Neuronal stem cell (in vitro differentiated cells): ENCODE results near the gene PTGIS.

Experiments
- DNase-seq: peaks from one replicate; pipeline ENCODE4 v3.0.0-alpha.2; 2013; ENCODE audit warnings: low spot score
- H2AFZ ChIP-seq: one replicate; pipeline ENCODE4 v1.6.1; 2013; ENCODE audit warnings: mild to moderate bottlenecking, low read length, inconsistent platforms
- H2AK5ac ChIP-seq: 2 replicates; pipeline ENCODE4 v1.6.1; 2013; ENCODE audit warnings: low read depth, mild to moderate bottlenecking, inconsistent platforms, low read length, moderate library complexity, mixed read lengths
- H2BK120ac ChIP-seq: 2 replicates; pipeline ENCODE4 v1.6.1; 2013; ENCODE audit warnings: low read depth, mild to moderate bottlenecking, inconsistent platforms, low read length, moderate library complexity, mixed read lengths
- H2BK12ac ChIP-seq: one replicate; pipeline ENCODE4 v1.6.1; 2013; ENCODE audit warnings: low read length, inconsistent platforms
- H2BK15ac ChIP-seq: 2 replicates; pipeline ENCODE4 v1.6.1; 2013; ENCODE audit warnings: mild to moderate bottlenecking, low read length, inconsistent platforms, mixed read lengths
- H2BK5ac ChIP-seq: one replicate; pipeline ENCODE4 v1.6.1; 2013; ENCODE audit warnings: inconsistent platforms, mild to moderate bottlenecking, low read length, moderate library complexity
- H3K14ac ChIP-seq: one replicate; pipeline ENCODE4 v1.6.1; 2013; ENCODE audit warnings: low read length, inconsistent platforms
- H3K18ac ChIP-seq: 2 replicates; pipeline ENCODE4 v1.6.1; 2013; ENCODE audit warnings: low read length, inconsistent platforms
- H3K23ac ChIP-seq: 2 replicates; pipeline ENCODE4 v1.6.1; 2013; ENCODE audit warnings: low read depth, mild to moderate bottlenecking, mixed read lengths, low read length, inconsistent platforms; ENCODE audit not compliant: poor library complexity
- H3K27ac ChIP-seq: replicated peaks from 3 replicates; pipeline ENCODE4 v1.5.1; 2013; ENCODE audit warnings: low read length, inconsistent platforms
- H3K27me3 ChIP-seq, 3 experiments: 2 replicates each; pipeline ENCODE4 v1.6.1; 2013; ENCODE audit warnings: low read length in 3 of 3, mild to moderate bottlenecking in 2 of 3, inconsistent platforms in 1 of 3, low read depth in 1 of 3, mixed read lengths in 1 of 3, moderate library complexity in 1 of 3; ENCODE audit not compliant: control insufficient read depth in 3 of 3, insufficient read depth in 3 of 3
- H3K36me3 ChIP-seq, 2 donors: replicated peaks in 1 of 2; 2 replicates each; pipeline ENCODE4 v1.6.1; 2013; ENCODE audit warnings: low read length in 2 of 2; ENCODE audit not compliant: control insufficient read depth in 2 of 2, insufficient read depth in 2 of 2
- H3K4ac ChIP-seq: 2 replicates; pipeline ENCODE4 v1.6.1; 2013; ENCODE audit warnings: inconsistent platforms, mild to moderate bottlenecking, low read length, moderate library complexity
- H3K4me1 ChIP-seq, 2 donors: 1 replicate in 1 of 2; 2 replicates in 1 of 2; pipeline ENCODE4 v1.6.1; 2013; ENCODE audit warnings: low read length in 2 of 2, low read depth in 1 of 2; ENCODE audit not compliant: control insufficient read depth in 2 of 2, insufficient read depth in 1 of 2
- H3K4me2 ChIP-seq: one replicate; pipeline ENCODE4 v1.6.1; 2013; ENCODE audit warnings: mild to moderate bottlenecking, low read length, inconsistent platforms; ENCODE audit not compliant: insufficient read depth, poor library complexity, severe bottlenecking
- H3K4me3 ChIP-seq, 2 donors: 2 replicates each; pipeline ENCODE4 v1.5.1; 2013; ENCODE audit warnings: low read length in 2 of 2, mild to moderate bottlenecking in 2 of 2, inconsistent platforms in 1 of 2, moderate library complexity in 1 of 2
- H3K79me1 ChIP-seq: one replicate; pipeline ENCODE4 v1.6.1; 2013; ENCODE audit warnings: low read depth, mild to moderate bottlenecking, inconsistent platforms, low read length, moderate library complexity
- H3K9ac ChIP-seq: one replicate; pipeline ENCODE4 v1.6.1; 2013; ENCODE audit warnings: mild to moderate bottlenecking, low read depth, low read length, inconsistent platforms; ENCODE audit not compliant: poor library complexity
- H3K9me3 ChIP-seq, 2 donors: replicated peaks in 1 of 2; 2 replicates each; pipeline versions ENCODE3 to v1.6.1; 2013; ENCODE audit warnings: low read length in 2 of 2, mild to moderate bottlenecking in 2 of 2, inconsistent platforms in 1 of 2, low read depth in 1 of 2, mixed read lengths in 1 of 2, moderate library complexity in 1 of 2; ENCODE audit not compliant: control insufficient read depth in 2 of 2, insufficient read depth in 1 of 2
- H4K8ac ChIP-seq: one replicate; pipeline ENCODE4 v1.6.1; 2013; ENCODE audit warnings: low read depth, mild to moderate bottlenecking, inconsistent platforms, low read length, moderate library complexity
- H4K91ac ChIP-seq: one replicate; pipeline ENCODE4 v1.6.1; 2013; ENCODE audit warnings: low read length, low read depth, mild to moderate bottlenecking, inconsistent platforms; ENCODE audit not compliant: poor library complexity
- WGBS, 2 donors: extraction: QIAGEN DNeasy Blood & Tissue Kit; methylation state at CpG; one replicate each; pipeline ENCODE4 v1.1.7; 2013; ENCODE audit warnings: missing lambda C conversion rate in 2 of 2, mixed read lengths in 1 of 2; ENCODE audit not compliant: insufficient read length in 2 of 2, insufficient replicate concordance in 1 of 2; ENCODE audit errors: extremely low coverage in 2 of 2; 5-methylcytosine and 5-hydroxymethylcytosine counted together

Gene PTGIS

GRCh38 chr20:49460916-49461315, 107.0 kb downstream of the PTGIS start:
- no peak overlapping the region for H2BK12ac ChIP-seq
- no peak overlapping the region for H4K8ac ChIP-seq
- no peak overlapping the region for H3K4me3 ChIP-seq
- no peaks in the 10 kb centered on the region for H3K36me3 ChIP-seq
- H3K18ac ChIP-seq: no peak overlapping the region
- H2BK15ac ChIP-seq: no peak overlapping the region
- no peak overlapping the region for H3K14ac ChIP-seq
- no peak overlapping the region for H3K4ac ChIP-seq
- H3K23ac ChIP-seq: no peak overlapping the region
- H3K9me3 ChIP-seq: no peaks in the 10 kb centered on the region
- DNase-seq: no peak
- peaks cover 0 to 4% (median 0%) of the 10 kb centered on the region in 3 experiments for H3K27me3 ChIP-seq
- no peak overlapping the region for H4K91ac ChIP-seq
- no peaks in the 10 kb centered on the region for H3K4me1 ChIP-seq
- no peak overlapping the region for H2BK5ac ChIP-seq
- no peaks in the 10 kb centered on the region for H3K79me1 ChIP-seq
- H2AFZ ChIP-seq: no peak overlapping the region
- no CpG with 5 or more reads among the region's 5 CpGs for WGBS, 2 donors
- no peak overlapping the region for H2BK120ac ChIP-seq
- no peak overlapping the region for H3K4me2 ChIP-seq
- no peak overlapping the region for H3K27ac ChIP-seq
- no peak overlapping the region for H3K9ac ChIP-seq
- H2AK5ac ChIP-seq: no peak overlapping the region

- Histone ChIP-seq H3K27me3 (peaks cover 0 to 4% (median 0%) of the 10 kb centered on the region in 3 experiments), H2BK12ac (no peak overlapping the region), H3K4me1 (no peaks in the 10 kb centered on the region), H2BK15ac (no peak overlapping the region), H3K9me3 (no peaks in the 10 kb centered on the region), H2AK5ac (no peak overlapping the region), H3K79me1 (no peaks in the 10 kb centered on the region), H3K4me3 (no peak overlapping the region), H2AFZ (no peak overlapping the region), H4K8ac (no peak overlapping the region), H2BK120ac (no peak overlapping the region), H3K23ac (no peak overlapping the region), H3K36me3 (no peaks in the 10 kb centered on the region), H3K4ac (no peak overlapping the region), H3K14ac (no peak overlapping the region), H3K4me2 (no peak overlapping the region), H3K27ac (no peak overlapping the region), H2BK5ac (no peak overlapping the region), H3K9ac (no peak overlapping the region), H4K91ac (no peak overlapping the region), H3K18ac (no peak overlapping the region)
- WGBS, 2 donors: no CpG with 5 or more reads among the region's 6 CpGs
- DNase-seq: no peak
Measured at GRCh38 chr20:49460131-49460530, 107.8 kb downstream of the PTGIS start.

GRCh38 chr20:49459684-49460083, 108.3 kb downstream of the PTGIS start:
- DNase-seq: no peak
- H3K4ac ChIP-seq: no peak overlapping the region
- H3K18ac ChIP-seq: no peak overlapping the region
- H2AK5ac ChIP-seq: no peak overlapping the region
- H3K27me3 ChIP-seq: peaks cover 0 to 4% (median 0%) of the 10 kb centered on the region in 3 experiments
- no CpG with 5 or more reads among the region's 6 CpGs for WGBS, 2 donors
- H4K91ac ChIP-seq: no peak overlapping the region
- no peak overlapping the region for H3K4me3 ChIP-seq
- no peak overlapping the region for H3K4me2 ChIP-seq
- H3K4me1 ChIP-seq: no peaks in the 10 kb centered on the region
- H2AFZ ChIP-seq: no peak overlapping the region
- no peak overlapping the region for H3K9ac ChIP-seq
- H4K8ac ChIP-seq: no peak overlapping the region
- no peaks in the 10 kb centered on the region for H3K79me1 ChIP-seq
- H2BK120ac ChIP-seq: no peak overlapping the region
- H2BK5ac ChIP-seq: no peak overlapping the region
- no peak overlapping the region for H3K27ac ChIP-seq
- no peaks in the 10 kb centered on the region for H3K9me3 ChIP-seq
- no peak overlapping the region for H2BK15ac ChIP-seq
- no peak overlapping the region for H3K23ac ChIP-seq
- no peaks in the 10 kb centered on the region for H3K36me3 ChIP-seq
- H2BK12ac ChIP-seq: no peak overlapping the region
- H3K14ac ChIP-seq: no peak overlapping the region

GRCh38 chr20:49457444-49457843, 110.5 kb downstream of the PTGIS start:
- peaks cover 0 to 4% (median 0%) of the 10 kb centered on the region in 3 experiments for H3K27me3 ChIP-seq
- no peak overlapping the region for H2BK120ac ChIP-seq
- no peaks in the 10 kb centered on the region for H3K4me1 ChIP-seq
- H4K8ac ChIP-seq: no peak overlapping the region
- H2AK5ac ChIP-seq: no peak overlapping the region
- H3K36me3 ChIP-seq: no peaks in the 10 kb centered on the region
- H2AFZ ChIP-seq: no peak overlapping the region
- no peak overlapping the region for H3K9ac ChIP-seq
- DNase-seq: no peak
- no peak overlapping the region for H3K18ac ChIP-seq
- H3K14ac ChIP-seq: no peak overlapping the region
- no peak overlapping the region for H3K4me2 ChIP-seq
- H4K91ac ChIP-seq: no peak overlapping the region
- H3K4ac ChIP-seq: no peak overlapping the region
- no peak overlapping the region for H3K27ac ChIP-seq
- no CpG with 5 or more reads among the region's 1 CpG for WGBS, 2 donors
- no peaks in the 10 kb centered on the region for H3K79me1 ChIP-seq
- no peaks in the 10 kb centered on the region for H3K9me3 ChIP-seq
- no peak overlapping the region for H2BK12ac ChIP-seq
- no peak overlapping the region for H2BK15ac ChIP-seq
- H2BK5ac ChIP-seq: no peak overlapping the region
- H3K23ac ChIP-seq: no peak overlapping the region
- H3K4me3 ChIP-seq: no peak overlapping the region
